ENCODE measurements around the gene SLC39A11.

- no peak for TF ChIP-seq POLR2A (IDR thresholded peaks at IDR 0.05)
- no peak for TF ChIP-seq CTCF (IDR thresholded peaks at IDR 0.05)
These were observed 460.9 kb downstream of the SLC39A11 start for GRCh38 chr17:72631568-72631948.

Measured in testis (tissue), 2 donors.